NT2/D1 (cell line): Measurements from ENCODE around the gene PISD.

Experiments used
- YY1 ChIP-seq: IDR thresholded peaks from 2 replicates; pipeline ENCODE4 v1.6.1; 2011; ENCODE audit not compliant: insufficient read length, insufficient read depth
- ZNF274 ChIP-seq: IDR thresholded peaks from 2 replicates; pipeline ENCODE4 v1.6.1; 2011; ENCODE audit warnings: mild to moderate bottlenecking, low read depth, low read length

GRCh38 chr22:31695423-31695822 lies 33.4 kb upstream of the PISD start:
- no peak for TF ChIP-seq ZNF274
- TF ChIP-seq YY1: no peak
